Astrocyte of the cerebellum (primary cell): ENCODE results near the gene SLC22A3.

Experiments used
- DNase-seq: peaks from one replicate; pipeline ENCODE4 v3.0.0-alpha.2; 2011; ENCODE audit warnings: low read depth
- H3K4me3 ChIP-seq: 2 replicates; pipeline ENCODE4 v1.5.1; 2011; ENCODE audit warnings: mild to moderate bottlenecking, low read depth, low read length, moderate library complexity
- CTCF ChIP-seq: IDR thresholded peaks from 2 replicates; pipeline ENCODE4 v1.5.1; 2012; ENCODE audit warnings: low read length, low read depth, moderate library complexity, mild to moderate bottlenecking; ENCODE audit errors: missing control alignments
- in situ Hi-C: cut with HindIII; loops from 2 replicates; pipeline ENCODE4 v1.10.0; 2017; ENCODE audit warnings: low sequenced_read_pairs

Gene SLC22A3

GRCh38 chr6:160494576-160494975 lies 146.4 kb downstream of the SLC22A3 start:
- in situ Hi-C loops, result no loop called here
- no peak for DNase-seq
- no peak for TF ChIP-seq CTCF
- no peak overlapping the region for H3K4me3 ChIP-seq

- no peak for DNase-seq
- in situ Hi-C loops, result no loop called here
- no peak overlapping the region for H3K4me3 ChIP-seq
- TF ChIP-seq CTCF, result no peak
These were observed 152.5 kb downstream of the SLC22A3 start for GRCh38 chr6:160500639-160501038.
